Spleen (tissue), 7 donors: ENCODE measurements around the gene ZW10.

Experiments used
- POLR2A ChIP-seq, 3 donors: fragments of 450-650 bp; IDR thresholded peaks; one replicate each; pipeline ENCODE4 v1.5.1; 2017; ENCODE audit warnings: antibody characterized with exemption in 3 of 3, mild to moderate bottlenecking in 1 of 3
- TF ChIP-seq, protein P1 (sequence below), 11 experiments: fragments of 200-600 bp in 7 of 11; fragments of 450-650 bp in 4 of 11; sonication (generic) in 4 of 11; IDR thresholded peaks in 8 of 11; conservative IDR thresholded peaks in 3 of 11; 1 replicate in 7 of 11; 2 replicates in 4 of 11; pipeline versions ENCODE4 v1.4.0 to v1.8.0; 2016 to 2021; ENCODE audit warnings: antibody characterized with exemption in 11 of 11, inconsistent platforms in 4 of 11, mild to moderate bottlenecking in 1 of 11
- donor health status: DM: no; HTN: no; CAD: no; lungs with moderate emphysema.
- donor health status: DM: no; HTN: no; CAD: no.
- donor health status: DM: no; HTN: no; CAD: no.

DNA sequence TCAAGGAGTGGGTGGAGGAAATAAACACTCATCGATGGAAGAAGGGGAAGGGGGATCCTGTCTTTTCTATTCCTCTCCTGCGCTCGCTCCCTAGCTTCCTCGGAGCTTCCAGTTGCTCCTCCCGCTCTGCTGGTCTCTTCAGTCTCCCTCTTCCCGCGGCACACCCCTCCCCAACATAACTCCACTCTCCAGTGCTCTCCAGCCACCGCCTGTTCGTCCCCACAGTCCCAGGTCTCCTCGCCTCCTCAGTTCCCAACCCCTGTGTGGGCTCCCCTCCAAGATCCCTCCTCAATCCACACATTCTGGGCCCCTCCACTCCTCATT, 438 bp downstream of the ZW10 start:
- TF ChIP-seq, protein P1, sequence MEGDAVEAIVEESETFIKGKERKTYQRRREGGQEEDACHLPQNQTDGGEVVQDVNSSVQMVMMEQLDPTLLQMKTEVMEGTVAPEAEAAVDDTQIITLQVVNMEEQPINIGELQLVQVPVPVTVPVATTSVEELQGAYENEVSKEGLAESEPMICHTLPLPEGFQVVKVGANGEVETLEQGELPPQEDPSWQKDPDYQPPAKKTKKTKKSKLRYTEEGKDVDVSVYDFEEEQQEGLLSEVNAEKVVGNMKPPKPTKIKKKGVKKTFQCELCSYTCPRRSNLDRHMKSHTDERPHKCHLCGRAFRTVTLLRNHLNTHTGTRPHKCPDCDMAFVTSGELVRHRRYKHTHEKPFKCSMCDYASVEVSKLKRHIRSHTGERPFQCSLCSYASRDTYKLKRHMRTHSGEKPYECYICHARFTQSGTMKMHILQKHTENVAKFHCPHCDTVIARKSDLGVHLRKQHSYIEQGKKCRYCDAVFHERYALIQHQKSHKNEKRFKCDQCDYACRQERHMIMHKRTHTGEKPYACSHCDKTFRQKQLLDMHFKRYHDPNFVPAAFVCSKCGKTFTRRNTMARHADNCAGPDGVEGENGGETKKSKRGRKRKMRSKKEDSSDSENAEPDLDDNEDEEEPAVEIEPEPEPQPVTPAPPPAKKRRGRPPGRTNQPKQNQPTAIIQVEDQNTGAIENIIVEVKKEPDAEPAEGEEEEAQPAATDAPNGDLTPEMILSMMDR (IDR thresholded peaks at IDR 0.05 in 8 of 11, conservative IDR thresholded peaks at IDR 0.05 in 3 of 11) = no peak
- no peak for TF ChIP-seq POLR2A (IDR thresholded peaks at IDR 0.05)
